Endothelial cell of umbilical vein (primary cell): ENCODE results near the gene RFESD. TPM values are rescaled to one million over a fixed set of nuclear protein-coding genes. Genes with fewer than 3 reads are reported as not detected.

Source experiments
- BruUV-seq: library from RNA; stranded (reverse); fragments of 400-500 nt; replicated peaks from 2 replicates; lab custom pipeline; 2021; lab: Mats Ljungman, UMichigan
- CTCF ChIA-PET: fragments of 300-600, 350-600 bp; sonication (Branson Sonifier 250); formaldehyde crosslinking; loops from one replicate; lab custom pipeline; 2021; ENCODE audit warnings: antibody characterized with exemption, inconsistent platforms; lab: Charles Lee
- POLR2A ChIA-PET: fragments of 300-600, 350-600 bp; sonication (Branson Sonifier 250); formaldehyde crosslinking; loops from one replicate; lab custom pipeline; 2021; ENCODE audit warnings: antibody characterized with exemption, inconsistent platforms; lab: Charles Lee
- DNase-seq: peaks from one replicate; pipeline ENCODE4 v3.0.0-alpha.2; 2011; ENCODE audit warnings: low read depth, low spot score
- FAIRE-seq: peaks from 2 replicates; lab custom pipeline; 2011; peaks lifted over from hg19 to GRCh38; lab: Jason Lieb, UNC
- H2AFZ ChIP-seq: 2 replicates; pipeline ENCODE4 v1.6.0; 2012; ENCODE audit warnings: low read depth, low read length, control low read depth, inconsistent platforms
- H3K27ac ChIP-seq: 2 replicates; pipeline ENCODE4 v1.5.1; 2011; ENCODE audit warnings: low read depth, mild to moderate bottlenecking, control low read depth, low read length, moderate library complexity; ENCODE audit not compliant: insufficient read depth
- H3K27me3 ChIP-seq, 2 experiments: 2 replicates each; pipeline versions ENCODE4 v1.6.0 to v1.6.1; 2011; ENCODE audit warnings: low read length in 2 of 2, mixed read lengths in 1 of 2; ENCODE audit not compliant: control insufficient read depth in 2 of 2, insufficient read depth in 2 of 2
- H3K36me3 ChIP-seq, 2 experiments: 2 replicates in 1 of 2; 3 replicates in 1 of 2; pipeline ENCODE4 v1.5.1; 2011; ENCODE audit warnings: low read length in 2 of 2, mild to moderate bottlenecking in 1 of 2, moderate library complexity in 1 of 2; ENCODE audit not compliant: control insufficient read depth in 2 of 2, insufficient read depth in 2 of 2; ENCODE audit errors: extremely low read depth in 1 of 2
- H3K4me1 ChIP-seq: 3 replicates; pipeline ENCODE4 v1.5.1; 2011; ENCODE audit warnings: mild to moderate bottlenecking, low read length; ENCODE audit not compliant: control insufficient read depth, insufficient read depth; ENCODE audit errors: extremely low read depth
- H3K4me2 ChIP-seq: 2 replicates; pipeline ENCODE4 v1.6.1; 2011; ENCODE audit warnings: low read length, control low read depth, mixed read lengths; ENCODE audit not compliant: insufficient read depth
- H3K4me3 ChIP-seq, 3 experiments: fragments of 200-600 bp in 1 of 3; sonication (generic), shearing (Covaris generic) in 1 of 3; replicated peaks in 1 of 3; 2 replicates each; pipeline ENCODE4 v1.5.1; 2011 to 2016; ENCODE audit warnings: control low read depth in 3 of 3, low read length in 3 of 3, mild to moderate bottlenecking in 2 of 3, inconsistent platforms in 1 of 3, low read depth in 1 of 3, moderate library complexity in 1 of 3; ENCODE audit not compliant: insufficient read depth in 1 of 3
- H3K79me2 ChIP-seq: 2 replicates; pipeline ENCODE4 v1.6.0; 2012; ENCODE audit warnings: low read length, inconsistent platforms; ENCODE audit not compliant: control insufficient read depth, insufficient read depth
- H3K9ac ChIP-seq: replicated peaks from 2 replicates; pipeline ENCODE3; 2011; ENCODE audit warnings: low read length, control low read depth; ENCODE audit not compliant: insufficient read depth; ENCODE audit errors: extremely low read depth
- H3K9me1 ChIP-seq: replicated peaks from 3 replicates; pipeline ENCODE4 v1.6.0; 2011; ENCODE audit warnings: mild to moderate bottlenecking, low read length; ENCODE audit not compliant: control insufficient read depth, insufficient read depth; ENCODE audit errors: extremely low read depth
- H3K9me3 ChIP-seq: replicated peaks from 2 replicates; pipeline ENCODE4 v1.5.1; 2012; ENCODE audit warnings: low read length, inconsistent platforms; ENCODE audit not compliant: control insufficient read depth, insufficient read depth
- H4K20me1 ChIP-seq: replicated peaks from 2 replicates; pipeline ENCODE3; 2011; ENCODE audit warnings: mild to moderate bottlenecking, low read length; ENCODE audit not compliant: control insufficient read depth, insufficient read depth; ENCODE audit errors: extremely low read depth
- CTCF ChIP-seq, 2 donors: IDR thresholded peaks; 1 replicate in 1 of 2; 2 replicates in 1 of 2; pipeline ENCODE4 v1.5.1; 2011; ENCODE audit warnings: low read length in 2 of 2, mild to moderate bottlenecking in 2 of 2, moderate library complexity in 2 of 2, control low read depth in 1 of 2, inconsistent platforms in 1 of 2, low read depth in 1 of 2; ENCODE audit not compliant: insufficient read depth in 1 of 2; ENCODE audit errors: extremely low read depth in 1 of 2
- EZH2 ChIP-seq: IDR thresholded peaks from 2 replicates; pipeline ENCODE4 v1.6.1; 2012; ENCODE audit warnings: borderline replicate concordance, low read depth, mild to moderate bottlenecking, moderate library complexity, low read length, inconsistent platforms; ENCODE audit not compliant: severe bottlenecking
- FOS ChIP-seq: IDR thresholded peaks from 2 replicates; pipeline ENCODE4 v1.6.1; 2011; ENCODE audit warnings: mild to moderate bottlenecking, low read length, moderate library complexity, borderline replicate concordance; ENCODE audit not compliant: insufficient read depth
- GATA2 ChIP-seq: IDR thresholded peaks from 2 replicates; pipeline ENCODE4 v1.7.0; 2011; ENCODE audit warnings: low read depth, mild to moderate bottlenecking, moderate library complexity, mixed read lengths, low read length; ENCODE audit not compliant: insufficient read length, insufficient read depth
- JUN ChIP-seq: IDR thresholded peaks from 2 replicates; pipeline ENCODE4 v1.6.1; 2011; ENCODE audit warnings: borderline replicate concordance, low read depth; ENCODE audit not compliant: insufficient read length, insufficient read depth
- MAX ChIP-seq: IDR thresholded peaks from 2 replicates; pipeline ENCODE4 v1.6.1; 2011; ENCODE audit not compliant: insufficient read depth, insufficient read length
- MYC ChIP-seq: IDR thresholded peaks from one replicate; pipeline ENCODE4 v1.6.1; 2011; ENCODE audit warnings: mild to moderate bottlenecking, low read depth, low read length
- POLR2A ChIP-seq: IDR thresholded peaks from 2 replicates; pipeline ENCODE4 v1.6.1; 2012; ENCODE audit warnings: low read depth, mild to moderate bottlenecking, control low read depth, low read length
- POLR2AphosphoS5 ChIP-seq: IDR thresholded peaks from 2 replicates; pipeline ENCODE4 v1.6.1; 2012; ENCODE audit warnings: low read depth, mild to moderate bottlenecking, control low read depth, low read length, moderate library complexity; ENCODE audit not compliant: insufficient read depth
- dilution Hi-C: fragments of 300-500 bp; cut with MboI; formaldehyde crosslinking; loops from one replicate; pipeline ENCODE4 v1.15.0; 2019; ENCODE audit warnings: low sequenced_read_pairs; ENCODE audit not compliant: extremely low pct_ligation_motif_present
- intact Hi-C: fragments of 100-400 bp; cut with micrococcal nuclease; formaldehyde crosslinking; loops from one replicate; pipeline ENCODE4 v1.10.0; 2022
- polyA plus RNA-seq, 4 experiments: library from polyadenylated mRNA; depleted of rRNA in 3 of 4; stranded (reverse) in 3 of 4; unstranded in 1 of 4; fragments of >200 nt; gene quantifications; 2 replicates each; pipeline versions ENCODE4 v1.2.1 to v1.2.3, GENCODE V29; 2011 to 2012; ENCODE audit warnings: missing spikeins in 1 of 4
- total RNA-seq: library from RNA; stranded (reverse); gene quantifications from 2 replicates; pipeline ENCODE4 v1.2.3, GENCODE V29; 2021

The RFESD gene
- total and polyA plus RNA-seq, 2 donors (not counting 3 experiments of a cell fraction or from before 2014, with no cell fraction given) = 0.88 to 2.0 TPM

DNA sequence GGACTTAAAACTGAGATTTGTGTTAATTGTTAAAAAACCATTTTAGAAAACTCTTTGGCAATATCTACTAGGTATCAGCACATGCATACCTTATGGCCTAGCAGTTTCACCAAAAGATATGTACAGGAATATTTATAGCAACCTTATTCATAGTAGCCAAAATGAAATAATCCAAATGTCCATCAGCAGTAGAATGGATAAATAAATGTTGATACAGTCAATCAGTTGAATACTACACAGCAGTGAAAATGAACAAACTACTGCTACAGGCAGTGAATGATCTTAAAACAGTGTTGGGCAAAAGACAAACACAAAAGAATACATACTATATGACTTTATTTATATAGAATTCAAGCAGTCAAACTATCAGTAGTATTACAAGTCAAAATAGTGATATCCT lies 16.4 kb downstream of the RFESD start:
- ChIA-PET CTCF (interaction anchor here (1.4 to 4.8 kb wide), 3 partner anchors 16 to 119 kb away, joined by 4 to 56 read pairs (median 15); partner anchors contain the start of gene RFESD), POLR2A (no interaction called here)
- no peak for TF ChIP-seq JUN
- no peak for TF ChIP-seq EZH2
- no peak for TF ChIP-seq POLR2A
- TF ChIP-seq FOS = no peak
- no peak for TF ChIP-seq MAX
- no peak for TF ChIP-seq MYC
- TF ChIP-seq GATA2 = no peak
- TF ChIP-seq POLR2AphosphoS5 = no peak
- no peak for TF ChIP-seq CTCF (IDR thresholded peaks at IDR 0.05; ENCODE audit: extremely low read depth in 1 of 2, insufficient read depth in 1 of 2, low read depth in 1 of 2, low read length in 2 of 2)
- no peaks in the 10 kb centered on the region for H3K27me3 ChIP-seq
- FAIRE-seq (no peak), DNase-seq (no peak)
- no peaks in the 10 kb centered on the region for H4K20me1 ChIP-seq
- dilution Hi-C loops = no loop called here
- no peak overlapping the region for H3K9ac ChIP-seq
- no peaks in the 10 kb centered on the region for H3K9me1 ChIP-seq
- intact Hi-C loops = no loop called here
- no peaks in the 10 kb centered on the region for H3K36me3 ChIP-seq
- no peak overlapping the region for H2AFZ ChIP-seq
- peaks cover 1% of the 10 kb centered on the region for H3K4me1 ChIP-seq
- no peaks in the 10 kb centered on the region for H3K79me2 ChIP-seq
- BruUV-seq = no TSS peak
- H3K4me2 ChIP-seq = no peak overlapping the region
- H3K27ac ChIP-seq = no peak overlapping the region
- no peak overlapping the region for H3K4me3 ChIP-seq
- no peaks in the 10 kb centered on the region for H3K9me3 ChIP-seq
